Breast epithelium (tissue), 4 donors: Measurements from ENCODE around the gene EEF1AKMT1. TPM values are rescaled to one million over a fixed set of nuclear protein-coding genes. Genes with fewer than 3 reads are reported as not detected.

Experiments used
- DNase-seq, 2 donors: peaks; one replicate each; pipeline ENCODE4 v3.0.0-alpha.2; 2019; ENCODE audit warnings: low spot score in 2 of 2
- H3K27ac ChIP-seq, 2 donors: fragments of 200-600 bp; sonication (generic) in 1 of 2; one replicate each; pipeline ENCODE4 v1.5.1; 2016 to 2019; ENCODE audit warnings: mild to moderate bottlenecking in 1 of 2
- H3K27me3 ChIP-seq, 2 donors: fragments of 200-600 bp; sonication (generic) in 1 of 2; one replicate each; pipeline versions ENCODE4 v1.5.1 to v1.6.0; 2017 to 2019; ENCODE audit warnings: control low read depth in 1 of 2, mild to moderate bottlenecking in 1 of 2
- H3K36me3 ChIP-seq: fragments of 200-600 bp; one replicate; pipeline ENCODE4 v1.5.1; 2019
- H3K4me1 ChIP-seq, 2 donors: fragments of 200-600 bp; sonication (generic); one replicate each; pipeline ENCODE4 v1.5.1; 2016 to 2019; ENCODE audit warnings: control low read depth in 1 of 2
- H3K4me3 ChIP-seq, 3 donors: fragments of 200-600 bp; sonication (generic); 1 replicate in 2 of 3; 2 replicates in 1 of 3; pipeline ENCODE4 v1.5.1; 2016 to 2019; ENCODE audit warnings: mild to moderate bottlenecking in 3 of 3, moderate library complexity in 2 of 3
- H3K9me3 ChIP-seq, 2 donors: fragments of 200-600 bp; sonication (generic) in 1 of 2; one replicate each; pipeline ENCODE4 v1.5.1; 2016 to 2019; ENCODE audit warnings: control low read depth in 1 of 2
- CTCF ChIP-seq, 3 donors: fragments of 450-650 bp; IDR thresholded peaks; one replicate each; pipeline ENCODE4 v1.5.1; 2016 to 2017; ENCODE audit warnings: antibody characterized with exemption in 3 of 3, mild to moderate bottlenecking in 3 of 3, moderate library complexity in 3 of 3
- POLR2A ChIP-seq: fragments of 450-650 bp; IDR thresholded peaks from one replicate; pipeline ENCODE4 v1.6.1; 2016; ENCODE audit warnings: antibody characterized with exemption, mild to moderate bottlenecking, moderate library complexity
- POLR2AphosphoS5 ChIP-seq, 3 donors: sonication (generic); formaldehyde crosslinking; IDR thresholded peaks; one replicate each; pipeline ENCODE4 v1.6.1; 2017; ENCODE audit warnings: antibody characterized with exemption in 3 of 3
- intact Hi-C: fragments of 100-400 bp; cut with DNase I; formaldehyde crosslinking; loops from one replicate; pipeline ENCODE4 v1.15.1; 2023; ENCODE audit warnings: low total_unique reads
- total RNA-seq, 3 donors: library from RNA; depleted of rRNA; stranded (reverse); fragments of >200 nt; gene quantifications; one replicate each; pipeline ENCODE4 v1.1.0, GENCODE V29; 2016

Gene EEF1AKMT1
- total RNA-seq, 3 donors from 2014 or later: 9.0 to 16.1 (median 13.5) TPM

GRCh38 chr13:20680416-20681080 is 93.2 kb downstream of the EEF1AKMT1 start:
- Histone ChIP-seq H3K9me3 (no peaks in the 10 kb centered on the region), H3K4me1 (no peaks in the 10 kb centered on the region), H3K36me3 (no peaks in the 10 kb centered on the region), H3K4me3 (no peak overlapping the region), H3K27me3 (no peaks in the 10 kb centered on the region), H3K27ac (no peak overlapping the region)
- TF ChIP-seq POLR2A: no peak
- TF ChIP-seq POLR2AphosphoS5 (IDR thresholded peaks at IDR 0.05): no peak
- TF ChIP-seq CTCF (IDR thresholded peaks at IDR 0.05): no peak
- intact Hi-C loops: loop anchor here (1.0 kb wide), 1 partner anchor 22 kb away; no protein-coding TSS in a partner anchor
- no peak for DNase-seq

GRCh38 chr13:20679879-20680278 is 93.9 kb downstream of the EEF1AKMT1 start:
- DNase-seq: no peak
- no peaks in the 10 kb centered on the region for H3K4me1 ChIP-seq
- H3K36me3 ChIP-seq: no peaks in the 10 kb centered on the region
- TF ChIP-seq POLR2A (no peak), CTCF (IDR thresholded peaks at IDR 0.05) (no peak), POLR2AphosphoS5 (IDR thresholded peaks at IDR 0.05) (no peak)
- H3K4me3 ChIP-seq: no peak overlapping the region
- no peaks in the 10 kb centered on the region for H3K9me3 ChIP-seq
- no peaks in the 10 kb centered on the region for H3K27me3 ChIP-seq
- no peak overlapping the region for H3K27ac ChIP-seq
- intact Hi-C loops: loop anchor here (1.0 kb wide), 1 partner anchor 22 kb away; no protein-coding TSS in a partner anchor

Other genes starting within 250 kb of the EEF1AKMT1 start
- 10 to 100 TPM; 27.5 to 68.3 (median 29.0) TPM for gene CRYL1, start 248.1 kb downstream of the EEF1AKMT1 start, total RNA-seq
- gene IFT88, start 206.8 kb downstream of the EEF1AKMT1 start, total RNA-seq: 10 to 100 TPM; 13.9 to 35.0 (median 27.9) TPM
- gene IL17D, start 70.3 kb downstream of the EEF1AKMT1 start, total RNA-seq: 1 to 10 TPM in 2 of 3 donors, under 1 TPM in 1; 0.73 to 6.7 (median 2.0) TPM
- 10 to 100 TPM; 17.1 to 24.6 (median 17.7) TPM for gene XPO4, start 128.8 kb upstream of the EEF1AKMT1 start, total RNA-seq